HEK293 (cell line): ENCODE measurements around the gene SFXN1.

ENCODE experiments used
- PRDM1 ChIP-seq: fragments of 450-650 bp; formaldehyde crosslinking; IDR thresholded peaks from 2 replicates; pipeline ENCODE4; 2016; ENCODE audit warnings: missing biosample characterization, missing genetic modification characterization
- ZNF121 ChIP-seq: fragments of 450-650 bp; formaldehyde crosslinking; IDR thresholded peaks from 2 replicates; pipeline ENCODE4 v1.5.1; 2016; ENCODE audit warnings: missing biosample characterization, missing genetic modification characterization
- TF ChIP-seq, protein P1 (sequence below): fragments of 450-650 bp; formaldehyde crosslinking; IDR thresholded peaks from 2 replicates; pipeline ENCODE4 v1.5.1; 2016; ENCODE audit warnings: missing biosample characterization, missing genetic modification characterization, borderline replicate concordance

DNA sequence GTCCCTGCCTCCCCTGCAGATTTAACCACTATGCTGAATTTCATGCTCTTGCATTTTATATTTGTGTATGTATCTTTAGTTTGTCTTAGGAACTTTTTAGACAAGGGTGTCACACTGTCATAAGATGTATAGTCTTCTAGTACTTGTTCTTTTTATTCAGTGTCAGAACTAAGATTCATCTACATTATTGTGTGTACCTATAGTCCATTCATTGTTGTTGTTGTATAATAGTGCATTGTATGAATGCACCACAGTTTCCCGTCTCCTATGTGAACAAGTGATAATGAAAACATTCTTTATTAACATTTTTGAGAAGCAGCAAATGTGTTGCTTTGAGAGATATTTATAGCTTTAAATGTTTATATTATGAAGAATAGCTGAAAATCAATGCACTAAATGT lies 45.9 kb downstream of the SFXN1 start:
- no peak for TF ChIP-seq ZNF121 (tag by site-specific recombination)
- TF ChIP-seq, protein P1, sequence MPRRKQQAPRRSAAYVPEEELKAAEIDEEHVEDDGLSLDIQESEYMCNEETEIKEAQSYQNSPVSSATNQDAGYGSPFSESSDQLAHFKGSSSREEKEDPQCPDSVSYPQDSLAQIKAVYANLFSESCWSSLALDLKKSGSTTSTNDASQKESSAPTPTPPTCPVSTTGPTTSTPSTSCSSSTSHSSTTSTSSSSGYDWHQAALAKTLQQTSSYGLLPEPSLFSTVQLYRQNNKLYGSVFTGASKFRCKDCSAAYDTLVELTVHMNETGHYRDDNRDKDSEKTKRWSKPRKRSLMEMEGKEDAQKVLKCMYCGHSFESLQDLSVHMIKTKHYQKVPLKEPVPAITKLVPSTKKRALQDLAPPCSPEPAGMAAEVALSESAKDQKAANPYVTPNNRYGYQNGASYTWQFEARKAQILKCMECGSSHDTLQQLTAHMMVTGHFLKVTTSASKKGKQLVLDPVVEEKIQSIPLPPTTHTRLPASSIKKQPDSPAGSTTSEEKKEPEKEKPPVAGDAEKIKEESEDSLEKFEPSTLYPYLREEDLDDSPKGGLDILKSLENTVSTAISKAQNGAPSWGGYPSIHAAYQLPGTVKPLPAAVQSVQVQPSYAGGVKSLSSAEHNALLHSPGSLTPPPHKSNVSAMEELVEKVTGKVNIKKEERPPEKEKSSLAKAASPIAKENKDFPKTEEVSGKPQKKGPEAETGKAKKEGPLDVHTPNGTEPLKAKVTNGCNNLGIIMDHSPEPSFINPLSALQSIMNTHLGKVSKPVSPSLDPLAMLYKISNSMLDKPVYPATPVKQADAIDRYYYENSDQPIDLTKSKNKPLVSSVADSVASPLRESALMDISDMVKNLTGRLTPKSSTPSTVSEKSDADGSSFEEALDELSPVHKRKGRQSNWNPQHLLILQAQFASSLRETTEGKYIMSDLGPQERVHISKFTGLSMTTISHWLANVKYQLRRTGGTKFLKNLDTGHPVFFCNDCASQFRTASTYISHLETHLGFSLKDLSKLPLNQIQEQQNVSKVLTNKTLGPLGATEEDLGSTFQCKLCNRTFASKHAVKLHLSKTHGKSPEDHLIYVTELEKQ (tag by site-specific recombination), result no peak
- TF ChIP-seq PRDM1 (tag by site-specific recombination), result no peak
